Measurements from ENCODE around the gene RAB3IL1. TPM values are rescaled to one million over a fixed set of nuclear protein-coding genes. Genes with fewer than 3 reads are reported as not detected.

RAB3IL1 gene
- total and polyA plus RNA-seq, 9 of the 15 experiments (the other 6 are each of a cell fraction or from before 2014, with no cell fraction given), result 0.15 to 42.6 (median 15.5) TPM

DNA sequence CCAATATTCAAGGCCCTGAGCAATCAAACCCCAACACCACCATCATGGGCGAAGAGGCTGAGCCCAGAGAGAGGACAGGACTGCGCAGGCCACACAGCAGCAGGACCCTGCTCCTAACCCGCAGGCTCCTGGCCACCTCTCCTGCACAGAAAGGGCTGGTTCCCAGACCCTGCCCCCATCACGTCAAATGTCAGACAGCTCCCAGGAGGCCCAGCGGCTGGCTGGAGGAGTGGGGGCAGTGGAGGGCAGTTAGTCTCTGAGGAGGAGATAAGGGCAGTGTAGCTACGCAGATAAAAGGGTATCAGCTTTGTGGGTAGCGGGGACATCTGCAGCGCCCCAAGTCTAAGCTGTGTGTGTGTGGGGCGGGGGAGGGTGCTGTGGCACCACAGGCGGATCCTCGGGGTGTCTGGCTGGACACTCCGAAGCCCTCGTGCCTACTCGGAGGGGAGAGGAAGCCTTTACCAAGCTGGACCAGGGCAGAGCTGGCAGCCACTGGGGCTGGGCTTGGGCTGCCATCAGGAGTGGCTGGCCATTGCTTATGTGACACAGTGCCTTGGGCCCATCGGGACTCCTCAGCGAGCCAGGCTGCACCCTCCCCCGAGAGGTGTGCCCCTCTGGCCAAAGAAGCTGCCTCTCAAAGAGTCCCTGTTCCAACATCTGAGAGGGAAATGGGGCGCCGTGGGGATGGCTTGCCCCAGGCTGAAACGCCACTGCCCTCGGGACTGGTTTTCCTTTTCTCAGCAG is 47.5 kb downstream of the RAB3IL1 start (continued):
- TF ChIP-seq SIN3B (IDR thresholded peaks at IDR 0.05; ENCODE audit: low read depth) (no peak), MTF1 (CRISPR knock-in tag; IDR thresholded peaks at IDR 0.05; ENCODE audit: borderline replicate concordance) (no peak), TAF1 (IDR thresholded peaks at IDR 0.05; ENCODE audit: control insufficient read depth, extremely low read depth, insufficient read depth, low read length, severe bottlenecking) (peak; percentile 56), TEAD1 (CRISPR knock-in tag; IDR thresholded peaks at IDR 0.05) (peak in 1 of 2 experiments; percentile 87; a peak in 1 of 4 replicates), NUFIP1 (IDR thresholded peaks at IDR 0.05; ENCODE audit: partially characterized antibody) (peak; percentile 41)
- TF ChIP-seq, protein P1, sequence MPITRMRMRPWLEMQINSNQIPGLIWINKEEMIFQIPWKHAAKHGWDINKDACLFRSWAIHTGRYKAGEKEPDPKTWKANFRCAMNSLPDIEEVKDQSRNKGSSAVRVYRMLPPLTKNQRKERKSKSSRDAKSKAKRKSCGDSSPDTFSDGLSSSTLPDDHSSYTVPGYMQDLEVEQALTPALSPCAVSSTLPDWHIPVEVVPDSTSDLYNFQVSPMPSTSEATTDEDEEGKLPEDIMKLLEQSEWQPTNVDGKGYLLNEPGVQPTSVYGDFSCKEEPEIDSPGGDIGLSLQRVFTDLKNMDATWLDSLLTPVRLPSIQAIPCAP (CRISPR knock-in tag; IDR thresholded peaks at IDR 0.05; ENCODE audit: borderline replicate concordance), result no peak
- TF ChIP-seq, protein P2, sequence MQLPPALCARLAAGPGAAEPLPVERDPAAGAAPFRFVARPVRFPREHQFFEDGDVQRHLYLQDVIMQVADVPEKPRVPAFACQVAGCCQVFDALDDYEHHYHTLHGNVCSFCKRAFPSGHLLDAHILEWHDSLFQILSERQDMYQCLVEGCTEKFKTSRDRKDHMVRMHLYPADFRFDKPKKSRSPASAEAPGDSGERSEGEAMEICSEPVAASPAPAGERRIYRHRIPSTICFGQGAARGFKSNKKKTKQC (CRISPR knock-in tag; IDR thresholded peaks at IDR 0.05), result no peak
- TF ChIP-seq, protein P3, sequence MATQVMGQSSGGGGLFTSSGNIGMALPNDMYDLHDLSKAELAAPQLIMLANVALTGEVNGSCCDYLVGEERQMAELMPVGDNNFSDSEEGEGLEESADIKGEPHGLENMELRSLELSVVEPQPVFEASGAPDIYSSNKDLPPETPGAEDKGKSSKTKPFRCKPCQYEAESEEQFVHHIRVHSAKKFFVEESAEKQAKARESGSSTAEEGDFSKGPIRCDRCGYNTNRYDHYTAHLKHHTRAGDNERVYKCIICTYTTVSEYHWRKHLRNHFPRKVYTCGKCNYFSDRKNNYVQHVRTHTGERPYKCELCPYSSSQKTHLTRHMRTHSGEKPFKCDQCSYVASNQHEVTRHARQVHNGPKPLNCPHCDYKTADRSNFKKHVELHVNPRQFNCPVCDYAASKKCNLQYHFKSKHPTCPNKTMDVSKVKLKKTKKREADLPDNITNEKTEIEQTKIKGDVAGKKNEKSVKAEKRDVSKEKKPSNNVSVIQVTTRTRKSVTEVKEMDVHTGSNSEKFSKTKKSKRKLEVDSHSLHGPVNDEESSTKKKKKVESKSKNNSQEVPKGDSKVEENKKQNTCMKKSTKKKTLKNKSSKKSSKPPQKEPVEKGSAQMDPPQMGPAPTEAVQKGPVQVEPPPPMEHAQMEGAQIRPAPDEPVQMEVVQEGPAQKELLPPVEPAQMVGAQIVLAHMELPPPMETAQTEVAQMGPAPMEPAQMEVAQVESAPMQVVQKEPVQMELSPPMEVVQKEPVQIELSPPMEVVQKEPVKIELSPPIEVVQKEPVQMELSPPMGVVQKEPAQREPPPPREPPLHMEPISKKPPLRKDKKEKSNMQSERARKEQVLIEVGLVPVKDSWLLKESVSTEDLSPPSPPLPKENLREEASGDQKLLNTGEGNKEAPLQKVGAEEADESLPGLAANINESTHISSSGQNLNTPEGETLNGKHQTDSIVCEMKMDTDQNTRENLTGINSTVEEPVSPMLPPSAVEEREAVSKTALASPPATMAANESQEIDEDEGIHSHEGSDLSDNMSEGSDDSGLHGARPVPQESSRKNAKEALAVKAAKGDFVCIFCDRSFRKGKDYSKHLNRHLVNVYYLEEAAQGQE (IDR thresholded peaks at IDR 0.05; ENCODE audit: borderline replicate concordance), result peak; percentile 11; the same call in 1 of the 2 replicates
- TF ChIP-seq, protein P3 (CRISPR knock-in tag; IDR thresholded peaks at IDR 0.05; ENCODE audit: low read depth), result peak; percentile 26; the same call in 1 of the 2 replicates
- TF ChIP-seq, protein P4, sequence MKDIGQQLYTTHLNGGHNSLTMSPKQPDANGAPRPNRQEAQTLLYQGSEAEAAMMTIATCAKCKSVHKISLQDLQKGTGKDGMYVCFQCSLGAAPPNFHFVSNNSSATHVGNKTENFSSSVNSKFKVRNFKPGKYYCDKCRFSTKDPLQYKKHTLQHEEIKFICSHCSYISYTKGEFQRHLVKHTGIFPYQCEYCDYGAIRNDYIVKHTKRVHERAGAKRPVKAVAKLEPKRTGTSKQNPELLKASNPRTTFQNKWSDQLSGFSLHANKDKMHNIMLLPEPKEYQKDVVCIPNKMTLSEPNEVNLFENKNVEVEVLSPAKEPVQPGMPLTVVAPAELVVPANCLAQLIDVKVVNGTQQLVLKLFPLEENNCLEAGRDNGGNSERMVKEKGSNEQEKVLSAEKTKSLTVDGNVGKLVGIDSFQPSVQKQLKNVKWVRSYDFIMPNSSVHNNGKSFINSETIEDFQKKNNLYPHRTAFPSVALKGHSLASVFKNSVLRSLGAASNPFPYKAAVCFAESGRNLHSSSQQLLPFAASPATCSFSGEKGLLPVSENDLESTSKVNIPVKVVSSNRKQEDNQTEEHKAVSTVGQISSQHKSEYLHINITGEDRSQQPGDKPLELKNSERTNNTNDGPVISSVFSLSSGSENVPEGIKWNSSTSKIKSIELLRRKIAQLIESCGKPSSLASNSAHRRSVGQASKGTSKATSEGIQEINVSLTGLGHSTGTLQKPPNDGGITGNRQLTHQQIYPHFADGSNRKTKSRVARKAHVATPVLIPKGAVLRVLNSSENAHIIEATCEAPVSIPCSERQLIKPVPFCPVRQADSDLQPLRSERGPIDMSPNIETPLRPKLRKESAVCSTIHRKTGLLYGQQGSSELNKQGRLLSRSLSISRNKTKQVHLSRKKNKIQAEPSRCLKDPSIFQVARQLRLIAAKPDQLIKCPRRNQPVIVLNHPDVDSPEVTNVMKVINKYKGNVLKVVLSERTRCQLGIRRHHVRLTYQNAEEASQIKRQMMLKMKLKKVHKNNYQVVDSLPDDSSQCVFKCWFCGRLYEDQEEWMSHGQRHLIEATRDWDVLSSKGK (CRISPR knock-in tag; IDR thresholded peaks at IDR 0.05), result no peak
- TF ChIP-seq, protein P5, sequence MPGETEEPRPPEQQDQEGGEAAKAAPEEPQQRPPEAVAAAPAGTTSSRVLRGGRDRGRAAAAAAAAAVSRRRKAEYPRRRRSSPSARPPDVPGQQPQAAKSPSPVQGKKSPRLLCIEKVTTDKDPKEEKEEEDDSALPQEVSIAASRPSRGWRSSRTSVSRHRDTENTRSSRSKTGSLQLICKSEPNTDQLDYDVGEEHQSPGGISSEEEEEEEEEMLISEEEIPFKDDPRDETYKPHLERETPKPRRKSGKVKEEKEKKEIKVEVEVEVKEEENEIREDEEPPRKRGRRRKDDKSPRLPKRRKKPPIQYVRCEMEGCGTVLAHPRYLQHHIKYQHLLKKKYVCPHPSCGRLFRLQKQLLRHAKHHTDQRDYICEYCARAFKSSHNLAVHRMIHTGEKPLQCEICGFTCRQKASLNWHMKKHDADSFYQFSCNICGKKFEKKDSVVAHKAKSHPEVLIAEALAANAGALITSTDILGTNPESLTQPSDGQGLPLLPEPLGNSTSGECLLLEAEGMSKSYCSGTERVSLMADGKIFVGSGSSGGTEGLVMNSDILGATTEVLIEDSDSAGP (CRISPR knock-in tag; IDR thresholded peaks at IDR 0.05), result no peak

Data from K562 (cell line).